Measurements from ENCODE around the gene THBS4. TPM values are rescaled to one million over a fixed set of nuclear protein-coding genes. Genes with fewer than 3 reads are reported as not detected.
"Not testable (repeated sequence)": the region's sequence is repeated elsewhere in the genome, so short reads cannot be mapped to it uniquely, and the experiment has no call there.

Gene THBS4
- total and polyA plus RNA-seq, 4 donors: 0.08 to 0.28 (median 0.20) TPM

DNA sequence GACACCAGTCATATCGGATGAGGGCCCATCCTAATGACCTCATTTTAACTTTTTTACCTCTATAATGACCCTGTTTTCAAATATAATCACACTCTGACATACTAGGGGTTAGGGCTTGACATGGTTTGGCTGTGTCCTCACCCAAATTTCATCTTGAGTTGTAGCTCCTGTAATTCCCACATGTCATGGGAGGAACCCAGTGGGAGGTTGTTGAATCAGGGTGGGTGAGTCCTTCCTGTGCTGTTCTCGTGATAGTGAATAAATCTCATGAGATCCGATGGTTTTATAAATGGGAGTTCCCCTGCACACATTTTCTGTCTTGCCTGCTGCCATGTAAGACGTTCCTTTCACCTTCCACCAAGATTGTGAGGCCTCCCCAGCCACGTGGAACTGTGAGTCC lies 71.8 kb downstream of the THBS4 start:
- TF ChIP-seq JUND (IDR thresholded peaks at IDR 0.05) (no peak), YY1 (IDR thresholded peaks at IDR 0.05) (no peak), HNF4A (conservative IDR thresholded peaks at IDR 0.05) (no peak), GABPA (IDR thresholded peaks at IDR 0.05 in 1 of 2, conservative IDR thresholded peaks at IDR 0.05 in 1 of 2) (no peak), HNF4G (IDR thresholded peaks at IDR 0.05) (no peak), FOXA1 (IDR thresholded peaks at IDR 0.05) (no peak), TAF1 (conservative IDR thresholded peaks at IDR 0.05) (no peak), EGR1 (IDR thresholded peaks at IDR 0.05; ENCODE audit: low read depth in 2 of 2) (no peak), FOXA2 (IDR thresholded peaks at IDR 0.05) (no peak)
- TF ChIP-seq, protein P1, sequence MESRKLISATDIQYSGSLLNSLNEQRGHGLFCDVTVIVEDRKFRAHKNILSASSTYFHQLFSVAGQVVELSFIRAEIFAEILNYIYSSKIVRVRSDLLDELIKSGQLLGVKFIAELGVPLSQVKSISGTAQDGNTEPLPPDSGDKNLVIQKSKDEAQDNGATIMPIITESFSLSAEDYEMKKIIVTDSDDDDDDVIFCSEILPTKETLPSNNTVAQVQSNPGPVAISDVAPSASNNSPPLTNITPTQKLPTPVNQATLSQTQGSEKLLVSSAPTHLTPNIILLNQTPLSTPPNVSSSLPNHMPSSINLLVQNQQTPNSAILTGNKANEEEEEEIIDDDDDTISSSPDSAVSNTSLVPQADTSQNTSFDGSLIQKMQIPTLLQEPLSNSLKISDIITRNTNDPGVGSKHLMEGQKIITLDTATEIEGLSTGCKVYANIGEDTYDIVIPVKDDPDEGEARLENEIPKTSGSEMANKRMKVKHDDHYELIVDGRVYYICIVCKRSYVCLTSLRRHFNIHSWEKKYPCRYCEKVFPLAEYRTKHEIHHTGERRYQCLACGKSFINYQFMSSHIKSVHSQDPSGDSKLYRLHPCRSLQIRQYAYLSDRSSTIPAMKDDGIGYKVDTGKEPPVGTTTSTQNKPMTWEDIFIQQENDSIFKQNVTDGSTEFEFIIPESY (IDR thresholded peaks at IDR 0.05): no peak
- TF ChIP-seq, protein P2, sequence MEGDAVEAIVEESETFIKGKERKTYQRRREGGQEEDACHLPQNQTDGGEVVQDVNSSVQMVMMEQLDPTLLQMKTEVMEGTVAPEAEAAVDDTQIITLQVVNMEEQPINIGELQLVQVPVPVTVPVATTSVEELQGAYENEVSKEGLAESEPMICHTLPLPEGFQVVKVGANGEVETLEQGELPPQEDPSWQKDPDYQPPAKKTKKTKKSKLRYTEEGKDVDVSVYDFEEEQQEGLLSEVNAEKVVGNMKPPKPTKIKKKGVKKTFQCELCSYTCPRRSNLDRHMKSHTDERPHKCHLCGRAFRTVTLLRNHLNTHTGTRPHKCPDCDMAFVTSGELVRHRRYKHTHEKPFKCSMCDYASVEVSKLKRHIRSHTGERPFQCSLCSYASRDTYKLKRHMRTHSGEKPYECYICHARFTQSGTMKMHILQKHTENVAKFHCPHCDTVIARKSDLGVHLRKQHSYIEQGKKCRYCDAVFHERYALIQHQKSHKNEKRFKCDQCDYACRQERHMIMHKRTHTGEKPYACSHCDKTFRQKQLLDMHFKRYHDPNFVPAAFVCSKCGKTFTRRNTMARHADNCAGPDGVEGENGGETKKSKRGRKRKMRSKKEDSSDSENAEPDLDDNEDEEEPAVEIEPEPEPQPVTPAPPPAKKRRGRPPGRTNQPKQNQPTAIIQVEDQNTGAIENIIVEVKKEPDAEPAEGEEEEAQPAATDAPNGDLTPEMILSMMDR (IDR thresholded peaks at IDR 0.05; ENCODE audit: low read depth, low read length, missing input control): no peak
- TF ChIP-seq, protein P3, sequence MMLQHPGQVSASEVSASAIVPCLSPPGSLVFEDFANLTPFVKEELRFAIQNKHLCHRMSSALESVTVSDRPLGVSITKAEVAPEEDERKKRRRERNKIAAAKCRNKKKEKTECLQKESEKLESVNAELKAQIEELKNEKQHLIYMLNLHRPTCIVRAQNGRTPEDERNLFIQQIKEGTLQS (IDR thresholded peaks at IDR 0.05): no peak
- TF ChIP-seq, protein P4, sequence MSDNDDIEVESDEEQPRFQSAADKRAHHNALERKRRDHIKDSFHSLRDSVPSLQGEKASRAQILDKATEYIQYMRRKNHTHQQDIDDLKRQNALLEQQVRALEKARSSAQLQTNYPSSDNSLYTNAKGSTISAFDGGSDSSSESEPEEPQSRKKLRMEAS (IDR thresholded peaks at IDR 0.05): no peak
- Histone ChIP-seq H3K36me3 (ENCODE audit: control insufficient read depth in 4 of 4, insufficient read depth in 3 of 4, low read depth in 1 of 4, low read length in 3 of 4) (no peaks in the 10 kb centered on the region), H3K27ac (ENCODE audit: low read depth in 1 of 2, low read length in 2 of 2) (no peak overlapping the region), H3K4me1 (ENCODE audit: control insufficient read depth in 4 of 4, insufficient read depth in 4 of 4, low read length in 3 of 4) (no peaks in the 10 kb centered on the region), H3K4me3 (ENCODE audit: low read depth in 1 of 3, low read length in 3 of 3) (no peak overlapping the region), H3K9me3 (ENCODE audit: control insufficient read depth in 4 of 4, low read length in 3 of 4) (no peaks in the 10 kb centered on the region), H3K27me3 (ENCODE audit: control insufficient read depth in 4 of 4, insufficient read depth in 4 of 4, low read length in 3 of 4) (no peaks in the 10 kb centered on the region), H3K9ac (ENCODE audit: low read depth in 1 of 2, low read length in 2 of 2) (no peak overlapping the region)
- WGBS: 77% methylated on average over 5 of the region's 5 CpGs
- DNase-seq (ENCODE audit: low spot score): no peak

DNA sequence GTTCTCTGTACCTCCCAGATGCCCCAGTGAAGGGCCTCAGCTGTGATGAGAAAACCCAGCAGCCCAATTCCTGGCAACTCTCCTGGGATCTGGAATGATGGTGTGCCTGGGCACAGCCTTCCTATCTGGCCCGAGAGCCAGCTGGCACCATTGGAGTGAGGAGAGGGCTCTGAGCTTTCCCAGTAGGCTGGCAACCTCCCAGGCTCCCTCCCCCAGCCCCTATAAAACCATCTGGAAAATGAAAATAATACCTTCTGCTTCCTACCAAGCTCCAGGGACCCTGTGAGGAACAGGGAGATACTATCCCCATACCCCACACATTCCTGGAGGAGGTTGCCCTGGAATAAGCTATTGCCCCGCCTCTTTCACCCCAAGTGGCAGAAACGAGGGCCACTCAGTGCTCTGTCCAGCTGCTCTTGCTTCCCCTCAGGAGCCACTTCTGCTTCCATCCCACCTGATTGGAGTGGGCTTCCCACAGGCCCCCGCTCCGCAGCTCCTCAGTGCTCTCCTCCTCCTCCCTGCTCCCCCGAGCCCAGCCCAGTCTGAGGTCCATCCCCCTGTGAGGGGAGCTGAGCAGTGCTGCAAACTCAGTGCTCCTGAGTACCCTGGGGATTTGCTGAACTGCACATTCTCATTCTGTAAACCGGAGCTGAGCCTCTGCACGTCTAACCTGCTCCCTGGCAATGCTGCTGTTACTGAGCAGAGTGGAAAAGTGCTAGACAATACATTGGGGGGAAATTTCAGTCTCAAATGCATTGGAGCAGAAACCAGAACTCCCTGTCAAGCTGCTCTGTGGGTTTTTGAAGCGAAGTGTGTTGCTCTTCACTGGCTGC lies 74.7 kb downstream of the THBS4 start:
- H3K4me3 ChIP-seq (ENCODE audit: low read depth in 1 of 3, low read length in 3 of 3): no peak overlapping the region
- H3K27me3 ChIP-seq (ENCODE audit: control insufficient read depth in 4 of 4, insufficient read depth in 4 of 4, low read length in 3 of 4): no peaks in the 10 kb centered on the region
- WGBS: 84% methylated on average over 9 of the region's 9 CpGs
- no peak overlapping the region for H3K27ac ChIP-seq (ENCODE audit: low read depth in 1 of 2, low read length in 2 of 2)
- H3K9me3 ChIP-seq (ENCODE audit: control insufficient read depth in 4 of 4, low read length in 3 of 4): no peaks in the 10 kb centered on the region
- H3K4me1 ChIP-seq (ENCODE audit: control insufficient read depth in 4 of 4, insufficient read depth in 4 of 4, low read length in 3 of 4): no peaks in the 10 kb centered on the region
- no peak overlapping the region for H3K9ac ChIP-seq (ENCODE audit: low read depth in 1 of 2, low read length in 2 of 2)
- peaks cover 0 to 1% (median 0%) of the 10 kb centered on the region in 4 donors for H3K36me3 ChIP-seq (ENCODE audit: control insufficient read depth in 4 of 4, insufficient read depth in 3 of 4, low read depth in 1 of 4, low read length in 3 of 4)
- DNase-seq (ENCODE audit: low spot score): no peak
- no peak for TF ChIP-seq EGR1 (IDR thresholded peaks at IDR 0.05; ENCODE audit: low read depth in 2 of 2)
- no peak for TF ChIP-seq TAF1 (conservative IDR thresholded peaks at IDR 0.05)
- TF ChIP-seq HNF4G (IDR thresholded peaks at IDR 0.05): no peak
- no peak for TF ChIP-seq JUND (IDR thresholded peaks at IDR 0.05)
- TF ChIP-seq FOXA1 (IDR thresholded peaks at IDR 0.05): no peak
- TF ChIP-seq, protein P2 (IDR thresholded peaks at IDR 0.05; ENCODE audit: low read depth, low read length, missing input control): no peak
- no peak for TF ChIP-seq FOXA2 (IDR thresholded peaks at IDR 0.05)
- TF ChIP-seq HNF4A (conservative IDR thresholded peaks at IDR 0.05): no peak
- no peak for TF ChIP-seq SP1 (IDR thresholded peaks at IDR 0.05)
- TF ChIP-seq, protein P3 (IDR thresholded peaks at IDR 0.05): no peak

DNA sequence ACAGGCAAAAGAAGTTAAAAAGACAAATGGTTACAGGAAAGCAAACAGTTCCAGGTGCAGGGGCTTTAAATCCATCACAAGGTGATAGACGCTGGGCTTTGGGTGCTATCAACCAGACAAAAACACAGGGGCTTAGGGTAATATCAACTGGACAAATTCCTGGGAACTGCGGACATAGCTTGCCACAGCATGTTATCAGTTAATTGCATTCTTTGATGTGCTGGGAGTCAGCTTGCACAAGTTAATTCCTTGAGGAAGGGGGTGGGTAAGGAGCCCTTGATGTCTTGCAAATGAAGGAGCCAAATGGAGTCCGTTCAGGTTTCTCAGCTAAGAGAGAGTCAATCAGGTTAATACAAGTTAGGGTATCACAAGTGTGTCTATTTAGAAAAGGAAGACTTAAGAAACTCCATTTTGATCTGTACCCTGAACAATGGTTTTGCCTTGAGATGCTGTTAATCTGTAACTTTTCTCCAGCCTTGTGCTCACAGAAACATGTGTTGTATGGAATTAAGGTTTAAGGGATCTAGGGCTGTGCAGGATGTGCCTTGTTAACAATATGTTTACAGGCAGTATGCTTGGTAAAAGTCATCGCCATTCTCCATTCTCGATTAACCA lies 76.3 kb downstream of the THBS4 start:
- not testable (repeated sequence) for H3K4me1 ChIP-seq (ENCODE audit: control insufficient read depth in 4 of 4, insufficient read depth in 4 of 4, low read length in 3 of 4); H3K27ac ChIP-seq (ENCODE audit: low read depth in 1 of 2, low read length in 2 of 2); H3K9me3 ChIP-seq (ENCODE audit: control insufficient read depth in 4 of 4, low read length in 3 of 4); H3K4me3 ChIP-seq (ENCODE audit: low read depth in 1 of 3, low read length in 3 of 3); H3K9ac ChIP-seq (ENCODE audit: low read depth in 1 of 2, low read length in 2 of 2); H3K36me3 ChIP-seq (ENCODE audit: control insufficient read depth in 4 of 4, insufficient read depth in 3 of 4, low read depth in 1 of 4, low read length in 3 of 4); H3K27me3 ChIP-seq (ENCODE audit: control insufficient read depth in 4 of 4, insufficient read depth in 4 of 4, low read length in 3 of 4); DNase-seq (ENCODE audit: low spot score)
- WGBS: 74% methylated on average over 5 of the region's 5 CpGs
